ENCODE measurements around the gene RNASE7.
"Not testable (repeated sequence)": the region's sequence is repeated elsewhere in the genome, so short reads cannot be mapped to it uniquely, and the experiment has no call there.

RNASE7 gene

GRCh38 chr14:21023817-21024584, 18.2 kb upstream of the RNASE7 start:
- DNase-seq, result no peak

DNA sequence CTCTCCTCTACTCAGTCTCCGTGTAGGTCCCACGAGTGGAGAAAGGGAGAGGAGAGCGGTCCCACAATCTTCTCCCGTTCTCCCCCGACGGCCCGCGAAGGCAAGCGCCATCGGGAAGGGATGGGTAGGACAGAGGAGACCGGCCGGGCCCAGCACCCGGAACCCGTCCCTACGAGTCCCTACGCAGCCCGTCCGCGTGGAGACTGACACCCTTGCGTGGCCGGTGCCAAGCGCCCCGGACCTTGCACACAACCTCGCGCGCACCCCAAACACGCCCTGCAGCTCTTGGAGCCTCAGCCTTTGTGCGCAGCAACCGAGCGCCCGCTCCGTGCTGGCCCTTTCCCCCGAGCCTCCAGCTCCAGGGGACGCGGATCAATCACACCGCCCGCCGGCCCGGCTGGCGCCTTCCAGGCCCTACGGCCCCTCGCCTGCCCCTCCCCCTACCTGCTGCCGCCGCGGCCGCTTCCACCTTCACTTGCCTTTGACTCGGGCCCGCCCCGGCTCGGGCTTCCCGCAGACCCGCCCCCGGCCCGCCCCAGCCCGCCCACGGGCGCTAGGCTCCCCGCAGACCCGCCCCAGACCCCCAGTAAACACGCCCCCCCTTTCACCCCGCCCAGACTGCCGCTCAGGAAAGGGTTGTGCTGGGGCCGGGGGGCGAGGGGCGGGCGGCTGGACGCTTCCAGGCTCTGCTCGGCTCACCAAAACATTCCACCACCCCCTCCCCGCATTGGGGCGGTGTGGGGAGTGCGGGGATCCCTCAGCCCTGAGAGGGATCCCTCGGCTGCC, 17.4 kb upstream of the RNASE7 start, which contains the start of gene NDRG2:
NDRG2 (minus strand) TSS at position 477 of the 786 bp plus-strand sequence. CDS start 1,746 bp downstream, outside the sequence.
- peak; percentile 87 for DNase-seq

DNA sequence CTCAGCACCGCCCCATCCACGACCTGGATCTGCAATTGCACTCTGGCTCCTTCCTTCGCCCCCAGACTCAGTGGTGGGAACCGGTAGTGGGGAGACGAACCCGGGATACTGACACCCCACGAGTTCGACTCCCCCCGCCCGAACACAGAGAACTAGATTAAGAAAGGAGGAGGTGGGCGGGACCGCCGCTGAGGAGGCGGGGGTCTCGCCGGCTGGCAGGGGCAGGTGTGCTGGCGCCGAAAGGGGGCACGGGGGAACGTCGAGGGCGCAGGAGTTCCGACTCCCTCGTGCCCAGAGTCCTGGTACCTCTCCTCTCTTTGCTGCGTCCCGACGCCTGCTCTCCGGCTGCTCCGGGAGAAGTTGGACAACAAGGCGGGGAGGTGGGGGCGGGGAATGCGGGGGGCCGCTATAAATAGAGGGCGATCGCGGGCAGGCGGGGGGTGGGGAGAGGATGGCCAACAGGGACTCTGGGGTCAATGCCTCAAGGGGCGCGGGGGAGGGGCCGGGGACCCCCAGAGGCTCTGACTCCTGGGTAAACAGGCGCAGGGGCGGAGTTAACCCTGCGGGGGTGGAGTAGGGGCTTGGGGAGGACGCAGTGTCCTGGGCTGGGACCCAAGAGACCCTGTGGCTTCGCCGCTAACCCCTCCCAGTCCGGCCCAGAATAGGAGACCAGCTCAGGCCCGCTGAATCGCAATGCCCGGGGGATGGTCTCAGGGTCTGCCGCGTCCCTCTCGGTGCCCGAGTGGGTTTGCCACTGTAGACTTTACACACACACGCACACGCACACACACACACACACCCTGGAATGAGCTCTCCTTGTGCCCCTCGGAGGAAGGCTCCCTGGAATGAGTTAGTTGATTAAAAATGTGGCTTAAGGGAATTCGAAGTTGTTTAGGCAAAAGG, 16.5 kb upstream of the RNASE7 start:
- peak; percentile 73 for DNase-seq

- DNase-seq, result peak; percentile 60
Measured at GRCh38 chr14:21026274-21026987, 15.7 kb upstream of the RNASE7 start.

- no peak for DNase-seq
Measured at GRCh38 chr14:21026988-21027315, 15.2 kb upstream of the RNASE7 start.

GRCh38 chr14:21029917-21030316, 12.2 kb upstream of the RNASE7 start, which contains the start of gene TPPP2:
Gene TPPP2, plus strand, starts transcription at chr14:21030217. Its CDS starts 365 bp downstream, at chr14:21030582.
- DNase-seq, result no peak

GRCh38 chr14:21030531-21030930, 11.6 kb upstream of the RNASE7 start:
- no peak for DNase-seq

DNA sequence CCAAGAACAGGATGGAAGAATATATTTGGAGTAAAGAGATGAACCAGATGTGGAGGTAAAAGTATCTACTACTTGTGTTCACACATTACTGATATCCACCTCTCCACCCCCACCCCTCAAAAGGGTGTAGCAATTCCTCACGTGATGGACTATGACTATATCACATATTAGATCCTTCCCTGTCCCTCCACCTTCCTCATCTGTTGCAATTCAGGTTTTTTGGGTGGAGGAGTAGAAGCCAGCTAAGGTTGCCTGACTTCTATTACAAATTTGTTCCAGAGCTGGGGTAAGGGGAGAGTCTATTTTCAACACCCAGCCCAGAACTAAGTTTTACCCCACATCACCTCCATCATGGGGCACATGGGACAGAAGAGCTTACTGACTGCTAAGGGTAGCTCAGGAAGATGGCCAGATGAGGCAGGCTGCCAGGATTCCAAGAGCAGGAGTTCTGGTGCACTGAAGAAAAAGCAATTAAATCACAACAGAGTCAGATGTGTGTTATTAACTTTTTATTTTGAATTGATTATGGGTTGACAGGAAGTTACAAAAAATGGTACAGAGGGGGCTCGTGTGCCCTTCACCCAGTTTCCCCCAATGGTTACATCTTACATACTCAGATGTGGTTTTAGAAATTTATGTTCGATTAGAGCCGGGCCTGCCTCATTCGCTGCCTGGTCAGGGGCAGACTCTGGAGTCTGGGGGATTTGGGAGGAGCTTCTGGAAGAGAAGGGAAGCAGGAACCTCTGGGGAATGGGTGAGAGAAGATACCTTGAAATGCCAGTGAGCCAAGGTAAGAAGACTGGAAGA, 9.6 kb upstream of the RNASE7 start:
- DNase-seq, result no peak

DNA sequence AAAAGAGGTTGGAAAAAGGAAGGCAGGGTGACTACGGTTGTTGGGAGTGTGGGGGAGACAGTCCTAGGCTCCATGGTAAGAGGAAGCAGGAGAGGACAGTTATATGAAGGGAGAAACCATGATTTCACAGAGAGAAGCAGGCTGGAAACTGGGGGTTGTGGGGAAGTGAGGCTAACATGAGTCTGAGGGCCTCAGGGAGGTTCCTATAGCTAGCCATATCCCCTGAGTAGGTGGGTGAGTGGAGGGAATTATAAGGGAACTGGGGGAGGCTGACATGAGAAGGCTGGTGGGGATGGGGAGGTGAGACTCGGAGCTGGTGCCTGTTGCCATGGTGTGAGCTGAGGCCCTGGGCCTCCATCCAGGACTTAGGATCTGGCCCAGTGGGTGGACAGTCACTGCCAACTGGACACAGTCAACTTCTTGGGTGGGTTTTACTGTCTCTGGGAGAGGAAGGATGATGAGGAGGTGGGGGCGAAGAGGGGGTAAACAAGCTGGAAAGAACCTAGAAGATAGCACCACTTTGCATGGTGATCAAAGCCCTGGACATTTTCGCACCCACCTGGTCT, 8.9 kb upstream of the RNASE7 start:
- DNase-seq, result no peak

DNA sequence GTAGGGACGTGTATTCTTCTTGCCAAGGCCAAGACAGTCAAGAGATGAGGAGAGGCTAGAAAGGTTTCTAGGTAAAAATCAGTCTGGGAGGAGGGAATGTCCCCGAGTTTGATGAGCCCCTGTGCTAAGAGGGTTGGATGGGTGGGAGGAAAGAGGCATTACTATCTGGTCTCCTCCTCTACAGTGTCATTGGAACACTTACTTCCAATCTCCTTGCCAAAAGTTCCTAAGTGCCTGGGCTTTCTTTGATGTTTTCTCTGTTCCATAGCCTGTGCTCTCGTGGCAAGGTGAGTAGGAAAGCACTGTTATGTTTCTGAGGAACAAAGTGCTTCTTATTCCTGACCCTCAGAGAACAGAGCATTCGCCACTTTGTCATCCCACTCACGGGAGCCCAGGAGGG, 7.5 kb upstream of the RNASE7 start, which contains the start of gene RNASE13:
RNASE13 (minus strand) TSS at position 101 of the 400 bp plus-strand sequence. CDS start 519 bp downstream, outside the sequence.
- no peak for DNase-seq

GRCh38 chr14:21036751-21037150, 5.4 kb upstream of the RNASE7 start:
- DNase-seq, result no peak

GRCh38 chr14:21037156-21037555, 5.0 kb upstream of the RNASE7 start:
- DNase-seq, result no peak

DNA sequence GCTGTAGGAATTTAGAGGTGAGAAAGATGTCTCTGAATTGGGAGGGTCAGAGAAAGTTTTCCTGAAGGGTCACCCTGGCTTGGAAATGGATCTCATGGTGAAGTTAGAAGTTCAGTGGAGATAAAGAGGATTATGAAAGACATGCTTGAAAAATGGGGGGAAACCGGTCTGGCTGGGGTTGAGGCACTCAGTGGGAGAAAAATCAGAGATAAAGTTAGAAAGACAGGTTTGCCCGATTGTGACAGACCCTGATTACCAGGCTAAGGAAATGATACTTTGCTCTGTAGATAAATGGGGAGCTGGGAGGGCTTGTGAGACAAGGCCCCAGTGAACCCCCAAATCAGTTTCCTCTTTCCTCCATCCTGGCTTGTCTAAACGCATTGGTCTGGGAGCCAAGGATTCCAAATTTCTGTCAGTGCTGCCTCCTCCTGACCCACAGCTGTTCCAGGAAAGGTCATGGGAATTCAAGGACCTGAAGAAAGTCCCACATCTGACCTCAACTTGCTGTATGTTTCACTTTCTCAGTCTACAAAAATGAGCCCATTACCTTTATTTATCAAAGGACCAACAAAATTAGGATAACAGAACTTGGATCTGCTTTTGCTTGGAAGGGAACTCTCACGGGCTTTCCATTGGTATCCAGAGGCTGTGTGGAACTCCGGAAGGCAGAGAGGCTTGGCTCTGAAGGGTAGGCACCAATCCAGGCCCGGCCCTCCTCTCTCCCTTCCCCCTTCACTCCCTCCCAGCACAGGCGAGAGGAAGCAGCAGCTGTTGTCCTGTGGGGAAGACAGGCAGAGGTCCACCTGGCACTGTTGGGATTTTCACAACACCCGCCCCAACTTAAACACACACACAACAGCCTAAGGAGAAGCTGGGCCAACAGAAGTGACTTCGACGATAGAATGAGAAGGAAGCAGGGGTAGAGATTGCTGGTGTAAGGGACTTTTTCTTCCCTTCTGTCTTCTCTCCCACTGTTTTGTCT, 3.4 kb upstream of the RNASE7 start:
- DNase-seq, result peak; percentile 92

- DNase-seq, result peak; percentile 72
Measured at GRCh38 chr14:21039585-21040369, 2.4 kb upstream of the RNASE7 start.

GRCh38 chr14:21040370-21040925, 1.7 kb upstream of the RNASE7 start:
- no peak for DNase-seq

- not testable (repeated sequence) for DNase-seq
Measured at GRCh38 chr14:21040941-21041340, 1.2 kb upstream of the RNASE7 start.

- DNase-seq, result no peak
Measured at GRCh38 chr14:21042918-21043317, 756 bp downstream of the RNASE7 start.

DNA sequence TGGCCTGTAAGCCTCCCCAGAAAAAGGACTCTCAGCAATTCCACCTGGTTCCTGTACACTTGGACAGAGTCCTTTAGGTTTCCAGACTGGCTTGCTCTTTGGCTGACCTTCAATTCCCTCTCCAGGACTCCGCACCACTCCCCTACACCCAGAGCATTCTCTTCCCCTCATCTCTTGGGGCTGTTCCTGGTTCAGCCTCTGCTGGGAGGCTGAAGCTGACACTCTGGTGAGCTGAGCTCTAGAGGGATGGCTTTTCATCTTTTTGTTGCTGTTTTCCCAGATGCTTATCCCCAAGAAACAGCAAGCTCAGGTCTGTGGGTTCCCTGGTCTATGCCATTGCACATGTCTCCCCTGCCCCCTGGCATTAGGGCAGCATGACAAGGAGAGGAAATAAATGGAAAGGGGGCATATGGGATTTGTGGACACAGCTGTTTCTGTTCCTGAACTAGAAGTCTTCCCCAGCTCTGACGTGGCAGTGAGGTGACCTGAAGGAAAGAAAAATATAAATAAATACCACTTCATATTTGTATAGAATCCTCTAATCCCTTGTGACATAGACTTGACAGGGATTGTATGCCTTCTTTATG, 1.3 kb downstream of the RNASE7 start:
- no peak for DNase-seq
